GM19395 (cell line): Measurements from ENCODE around the gene PHEX.

Source experiments
- ATAC-seq: cut with Tn5 transposase; IDR thresholded peaks from one replicate; pipeline ENCODE4 v1.9.1; 2021; ENCODE audit warnings: mild to moderate bottlenecking, moderate library complexity; ENCODE audit not compliant: unreplicated experiment

The PHEX gene

DNA sequence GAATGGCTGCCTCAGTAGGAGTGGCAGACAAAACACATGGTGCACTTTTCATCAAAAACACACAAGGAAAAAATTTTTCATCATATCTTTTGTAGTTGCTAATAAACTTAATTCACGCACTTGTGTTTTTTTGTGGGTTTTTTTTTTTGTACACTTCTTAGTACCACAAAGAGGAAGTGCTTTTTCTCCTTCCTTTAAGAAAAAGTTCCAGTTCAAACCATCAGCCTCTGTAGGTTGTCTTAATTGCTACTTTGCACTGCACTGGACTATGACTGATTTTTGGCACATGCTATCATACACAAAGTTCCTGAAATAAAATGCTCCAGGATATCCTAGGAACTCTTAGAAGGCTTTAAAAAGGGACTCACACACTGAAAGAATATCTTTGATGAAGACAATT is at the start of gene PHEX:
Gene PHEX (plus strand): TSS at position 242 of the 400 bp plus-strand sequence. CDS start 681 bp downstream, outside the sequence.
- ATAC-seq, result no peak

DNA sequence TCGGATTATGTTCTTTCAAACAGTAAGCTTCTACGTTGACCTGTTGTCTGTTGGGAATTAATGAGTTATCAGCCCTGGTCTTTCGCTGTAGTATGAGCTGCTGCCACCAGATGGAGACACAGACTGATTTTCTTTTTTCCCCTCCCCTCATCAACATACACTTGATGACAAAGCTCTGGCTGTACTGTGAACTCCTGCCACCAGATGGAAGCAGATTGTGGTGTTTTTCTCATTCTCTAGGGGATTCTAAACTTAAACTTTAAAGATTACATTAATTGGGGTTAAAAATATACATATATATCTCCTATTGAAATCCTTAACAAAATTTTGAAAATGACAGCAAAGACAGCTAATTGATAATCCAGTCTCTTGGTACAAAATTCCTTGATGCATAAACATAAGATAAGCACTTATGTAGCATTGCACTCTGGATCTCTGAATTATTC is 46.8 kb upstream of the PHEX start:
- ATAC-seq, result peak; percentile 86

DNA sequence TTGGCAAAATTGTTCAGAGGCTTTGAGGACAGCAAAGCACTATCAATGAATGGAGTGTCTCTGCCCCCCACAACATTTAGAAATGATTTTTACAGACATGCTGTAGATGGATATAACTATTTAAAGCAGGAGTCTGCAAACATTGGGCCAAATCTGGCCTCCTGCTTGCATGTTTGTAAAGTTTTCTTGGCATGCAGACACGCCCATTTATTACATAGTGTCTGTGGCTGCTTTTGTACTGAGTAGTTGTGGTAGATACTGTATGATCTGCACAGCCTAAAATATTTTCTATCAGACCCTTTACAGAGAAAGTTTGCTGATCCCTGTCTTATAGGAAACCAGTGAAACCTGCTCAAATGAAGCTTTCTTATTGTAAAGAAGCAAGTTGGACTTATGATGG is 45.5 kb upstream of the PHEX start:
- ATAC-seq, result no peak

DNA sequence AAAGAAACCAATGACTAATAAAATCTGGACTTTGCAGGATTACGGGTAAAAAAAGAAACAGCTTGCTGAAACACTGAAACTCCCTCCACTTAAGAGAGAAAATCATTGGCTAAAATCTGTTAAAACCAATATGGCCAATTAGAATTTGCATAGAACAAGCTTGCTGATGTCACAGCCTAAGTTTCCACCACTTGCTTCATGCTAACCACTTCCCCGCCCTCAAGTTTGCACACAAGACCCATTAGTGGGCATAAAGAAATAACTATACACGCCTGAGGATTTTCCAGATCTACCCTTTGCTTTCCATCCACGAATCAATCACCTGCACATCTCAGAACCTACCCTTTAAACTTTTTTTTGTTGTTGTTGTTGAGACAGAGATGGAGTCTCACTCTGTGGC is 42.7 kb upstream of the PHEX start:
- peak; percentile 48 for ATAC-seq

DNA sequence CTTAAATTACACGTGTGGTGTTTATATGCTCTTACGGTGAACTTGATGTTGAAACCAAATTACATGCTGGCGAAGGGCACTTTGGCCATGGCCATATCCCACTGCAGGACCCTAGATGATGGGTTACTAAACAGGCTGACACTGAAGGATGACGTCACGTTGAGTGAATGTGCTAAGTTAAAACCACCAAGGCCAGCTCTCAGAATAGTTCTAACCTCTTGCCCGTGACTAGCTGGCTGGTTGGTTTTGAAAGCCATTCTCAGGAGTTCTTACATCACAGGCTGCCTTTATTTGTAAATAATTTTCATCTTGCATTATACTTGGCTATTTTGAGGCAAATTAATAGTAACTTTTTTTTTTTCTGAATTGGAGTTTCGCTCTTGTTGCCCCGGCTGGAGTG is 41.3 kb upstream of the PHEX start:
- ATAC-seq, result no peak

DNA sequence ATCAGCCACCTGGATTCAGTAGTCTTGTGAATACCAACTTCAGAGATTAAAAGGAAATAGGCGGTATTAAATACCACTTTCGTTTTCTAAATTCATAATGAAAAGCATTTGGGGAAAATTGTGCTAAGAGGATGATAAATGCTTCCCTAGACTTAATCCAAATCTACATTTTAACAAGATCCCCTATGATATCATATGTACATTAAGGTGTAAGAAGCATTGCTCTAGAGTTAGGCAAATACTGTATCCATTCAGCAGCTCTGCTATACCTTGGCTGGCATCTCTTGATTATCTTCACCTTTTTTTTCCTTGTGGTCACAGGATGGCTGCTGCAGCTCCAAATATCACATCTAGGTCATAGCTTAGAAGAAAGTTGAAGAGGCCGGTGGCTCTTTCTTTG is 40.6 kb upstream of the PHEX start:
- no peak for ATAC-seq

GRCh38 chrX:21993265-21993664 is 38.9 kb upstream of the PHEX start:
- ATAC-seq, result peak; percentile 83

DNA sequence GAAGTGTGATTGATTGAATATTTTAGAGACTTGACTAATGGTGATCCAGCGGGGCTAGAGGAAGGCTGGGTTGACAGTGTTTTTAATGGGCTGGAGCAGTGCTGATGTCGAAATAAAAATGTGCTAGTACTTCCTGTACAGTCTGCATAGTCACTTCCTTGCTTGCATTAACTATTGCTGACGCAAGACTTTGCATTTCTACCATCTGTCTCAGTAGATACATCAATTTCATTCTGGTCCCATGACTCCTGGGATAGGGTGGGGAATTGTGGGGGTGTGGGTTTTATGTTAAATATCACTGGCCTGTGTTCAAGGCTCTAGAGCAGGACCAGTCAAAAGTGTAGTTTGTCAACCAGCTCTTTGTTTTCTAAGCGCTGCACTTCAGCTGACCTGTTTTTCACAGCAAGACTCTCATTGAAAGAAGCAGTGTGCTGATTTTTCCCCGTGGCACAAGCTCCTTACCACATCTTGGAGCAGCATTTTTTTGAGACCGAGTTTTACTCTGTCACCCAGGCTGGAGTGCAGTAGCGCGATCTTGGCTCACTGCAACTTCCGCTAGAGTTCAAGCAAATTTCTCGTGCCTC is 35.2 kb upstream of the PHEX start:
- ATAC-seq, result no peak

DNA sequence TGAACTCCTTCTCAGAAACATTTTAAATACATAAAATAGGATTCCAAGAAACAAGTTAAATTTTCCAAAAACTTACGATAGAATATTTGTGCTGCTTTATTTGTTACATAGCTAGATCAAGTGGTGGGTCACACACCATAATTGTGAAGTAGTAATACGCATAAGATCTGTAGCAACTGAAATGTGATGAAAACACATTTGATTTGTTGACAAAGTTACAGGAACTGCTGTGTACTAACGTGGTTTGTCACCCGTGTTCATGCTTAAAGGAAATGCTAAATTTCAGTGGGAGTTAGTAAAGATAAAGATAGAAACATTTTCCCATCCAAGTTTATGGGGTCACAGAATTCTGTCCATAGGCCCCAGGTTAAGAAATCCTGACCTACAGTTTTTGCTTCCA is 34.1 kb upstream of the PHEX start:
- ATAC-seq, result no peak

DNA sequence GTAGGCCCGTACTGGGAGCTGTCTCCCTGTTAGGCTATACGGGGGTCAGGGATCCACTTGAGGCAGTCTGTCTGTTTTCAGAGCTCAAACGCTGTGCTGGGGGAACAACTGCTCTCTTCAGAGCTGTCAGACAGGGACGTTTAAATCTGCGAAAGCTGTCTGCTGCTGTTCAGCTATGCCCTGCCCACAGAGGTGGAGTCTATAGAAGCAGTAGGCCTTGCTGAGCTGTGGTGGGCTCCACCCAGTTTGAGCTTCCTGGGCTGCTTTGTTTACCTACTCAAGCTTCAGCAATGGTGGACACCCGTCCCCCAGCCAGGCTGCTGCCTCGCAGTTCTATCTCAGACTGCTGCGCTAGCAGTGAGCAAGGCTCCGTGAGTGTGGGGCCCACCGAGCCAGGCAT is 27.3 kb upstream of the PHEX start:
- ATAC-seq, result no peak

DNA sequence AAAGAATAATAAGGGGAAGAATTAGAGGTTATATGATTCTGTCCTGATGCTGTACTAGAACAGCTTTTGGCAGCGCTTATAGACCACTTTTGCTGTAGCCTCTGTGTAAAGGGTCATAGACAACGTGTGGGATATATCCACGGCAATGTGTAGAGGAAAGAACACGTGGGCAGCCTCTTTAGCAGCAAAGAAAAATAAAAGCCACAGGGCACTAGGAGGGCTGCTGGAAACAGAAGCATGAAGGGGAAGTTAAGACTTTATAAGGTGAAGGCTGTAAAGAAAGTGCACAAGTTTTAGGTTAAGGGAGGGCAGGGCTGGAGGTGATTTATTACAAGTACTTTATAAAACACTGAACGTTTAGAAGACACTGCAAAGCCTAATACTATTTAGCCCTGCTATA is 20.1 kb upstream of the PHEX start:
- no peak for ATAC-seq

GRCh38 chrX:22012931-22013330 is 19.2 kb upstream of the PHEX start:
- no peak for ATAC-seq

- ATAC-seq, result no peak
These were observed 16.9 kb upstream of the PHEX start for GRCh38 chrX:22015139-22015750.

DNA sequence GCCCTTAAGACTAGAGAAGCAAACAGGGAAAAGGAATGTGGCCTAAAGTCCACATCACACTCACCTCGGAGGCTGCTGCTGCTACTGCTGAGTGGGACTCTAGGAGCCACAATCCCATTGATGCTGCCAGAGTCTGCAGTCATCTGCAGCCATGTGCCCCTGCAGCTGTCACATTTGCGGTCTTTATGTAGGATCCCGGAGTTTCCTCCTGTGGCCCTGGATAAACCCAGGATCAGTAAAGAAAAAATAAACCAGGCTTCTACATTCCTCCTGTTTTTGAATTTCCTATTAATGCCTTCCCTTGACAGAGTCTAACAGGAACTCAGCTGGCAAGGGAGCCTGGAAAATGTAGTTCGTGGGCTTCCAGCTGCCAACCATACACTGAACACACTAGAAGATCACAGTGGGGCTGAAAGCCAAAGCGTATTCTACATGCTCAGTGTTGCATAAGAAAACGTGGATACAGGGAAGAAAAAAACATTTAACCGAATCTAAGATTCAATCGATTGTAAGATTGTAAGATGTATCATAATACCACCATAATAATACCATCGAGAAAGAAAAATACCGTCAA is 10.3 kb upstream of the PHEX start:
- ATAC-seq, result no peak

DNA sequence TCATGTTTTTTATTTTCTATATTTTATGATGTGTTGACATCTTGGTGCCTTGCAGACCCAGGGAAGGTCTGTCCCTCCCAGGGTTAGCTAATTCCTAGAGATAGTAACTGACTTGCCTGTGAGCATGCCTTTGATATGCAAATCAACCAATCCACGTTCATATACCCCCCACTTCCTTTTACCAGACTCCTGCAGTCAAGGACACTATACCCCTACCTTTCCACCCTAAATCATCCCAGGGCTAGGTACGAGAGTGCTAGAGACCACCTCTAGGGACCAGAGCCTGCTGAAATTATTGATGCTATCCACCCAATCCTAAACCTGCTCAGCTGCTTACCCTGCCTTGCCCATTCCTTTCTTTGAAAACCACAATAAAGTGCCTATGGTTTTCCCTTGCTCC is 7.5 kb upstream of the PHEX start:
- no peak for ATAC-seq

- no peak for ATAC-seq
These were observed 6.4 kb upstream of the PHEX start for GRCh38 chrX:22025751-22026150.

DNA sequence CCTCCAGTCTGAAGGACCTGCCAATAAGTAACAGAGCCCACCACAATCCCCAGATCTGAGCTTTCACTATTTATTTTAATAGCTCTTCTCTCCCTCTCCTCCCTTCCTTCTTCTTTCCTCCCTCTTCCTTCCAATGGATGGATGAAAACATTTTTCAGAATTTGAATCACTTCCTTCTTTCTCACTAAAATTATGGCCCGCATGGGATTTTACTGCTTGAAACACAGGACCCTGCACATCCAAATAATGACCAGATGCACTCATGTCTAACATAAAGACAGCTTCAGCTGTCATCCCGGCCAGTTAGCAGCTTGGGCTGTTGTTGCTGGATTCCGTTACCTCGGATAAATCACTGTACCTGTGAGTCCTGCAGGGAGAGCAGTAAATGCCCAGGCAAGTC is 5.4 kb upstream of the PHEX start:
- ATAC-seq, result no peak

DNA sequence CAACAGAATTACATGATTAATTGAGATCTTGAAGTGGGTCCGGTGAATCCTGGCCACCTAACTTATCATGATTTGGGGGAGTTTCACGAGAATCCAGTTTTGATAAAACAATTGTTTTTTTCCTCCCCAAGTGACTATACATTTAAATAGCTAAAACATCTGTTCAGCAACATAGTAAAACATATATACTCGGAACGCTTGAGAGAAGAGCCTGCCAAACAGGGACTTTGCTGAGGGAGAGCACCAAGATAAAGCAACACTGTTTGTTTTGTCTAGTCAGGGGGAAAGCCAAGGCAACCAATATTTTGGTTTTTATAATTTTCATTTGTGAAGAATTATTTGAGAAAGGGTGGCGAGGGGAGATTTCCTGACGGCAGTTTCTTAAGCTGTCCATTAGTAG is 381 bp downstream of the PHEX start:
- ATAC-seq, result no peak

DNA sequence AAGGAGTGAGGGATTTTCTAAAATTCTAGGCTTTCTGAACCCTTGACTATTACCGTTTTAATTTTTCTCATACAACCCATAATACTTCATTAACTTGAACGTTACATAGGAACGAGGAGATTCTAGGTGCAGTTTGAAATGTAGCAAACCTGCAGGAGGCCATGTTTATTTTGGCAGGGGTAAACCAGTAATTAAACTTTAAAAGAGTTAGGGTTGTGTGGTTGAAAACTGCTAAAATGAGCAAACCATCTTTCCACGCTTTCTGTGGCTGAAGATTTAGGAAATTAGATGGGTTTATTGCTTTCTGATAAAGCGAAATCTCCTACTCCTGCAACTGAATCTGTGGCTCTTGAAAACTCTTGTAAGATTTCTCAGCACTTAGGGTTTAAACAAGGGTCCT is 1.7 kb downstream of the PHEX start:
- ATAC-seq, result no peak

- no peak for ATAC-seq
These were observed 3.1 kb downstream of the PHEX start for GRCh38 chrX:22035236-22035635.

DNA sequence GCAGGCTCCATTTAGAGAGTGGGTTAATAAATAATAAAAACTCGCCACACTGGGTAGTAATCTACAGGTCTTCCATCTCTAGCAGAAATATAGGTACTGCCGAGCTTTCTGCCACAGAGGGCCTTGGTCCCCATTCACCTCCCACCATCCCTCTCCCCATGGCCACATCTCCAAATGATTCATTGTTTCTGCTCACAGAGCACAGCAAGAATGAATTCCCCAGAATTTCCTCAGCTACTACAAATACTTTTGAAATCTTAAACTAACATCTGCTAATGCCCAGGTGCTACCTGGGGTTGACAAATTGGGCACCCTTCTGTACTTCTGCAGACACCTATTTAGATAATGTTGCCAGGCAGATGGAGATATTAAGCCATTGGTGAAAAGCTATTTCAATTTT is 5.1 kb downstream of the PHEX start:
- no peak for ATAC-seq

GRCh38 chrX:22037911-22038537 is 5.9 kb downstream of the PHEX start:
- no peak for ATAC-seq
